OCI-LY7 (cell line): ENCODE results near the gene MBLAC1.

Experiments
- EZH2phosphoT487 ChIP-seq: fragments of 200-600 bp; sonication (generic); IDR thresholded peaks from 2 replicates; pipeline ENCODE4 v1.6.1; 2018; ENCODE audit warnings: low read depth, borderline replicate concordance, mild to moderate bottlenecking, mixed run types, antibody characterized with exemption, low read length, moderate library complexity, mixed read lengths
- TF ChIP-seq, protein P1 (sequence below): fragments of 200-600 bp; sonication (generic); conservative IDR thresholded peaks from 2 replicates; pipeline ENCODE4 v1.5.1; 2014; ENCODE audit warnings: mild to moderate bottlenecking, antibody characterized with exemption, low read length, moderate library complexity, mixed read lengths

DNA sequence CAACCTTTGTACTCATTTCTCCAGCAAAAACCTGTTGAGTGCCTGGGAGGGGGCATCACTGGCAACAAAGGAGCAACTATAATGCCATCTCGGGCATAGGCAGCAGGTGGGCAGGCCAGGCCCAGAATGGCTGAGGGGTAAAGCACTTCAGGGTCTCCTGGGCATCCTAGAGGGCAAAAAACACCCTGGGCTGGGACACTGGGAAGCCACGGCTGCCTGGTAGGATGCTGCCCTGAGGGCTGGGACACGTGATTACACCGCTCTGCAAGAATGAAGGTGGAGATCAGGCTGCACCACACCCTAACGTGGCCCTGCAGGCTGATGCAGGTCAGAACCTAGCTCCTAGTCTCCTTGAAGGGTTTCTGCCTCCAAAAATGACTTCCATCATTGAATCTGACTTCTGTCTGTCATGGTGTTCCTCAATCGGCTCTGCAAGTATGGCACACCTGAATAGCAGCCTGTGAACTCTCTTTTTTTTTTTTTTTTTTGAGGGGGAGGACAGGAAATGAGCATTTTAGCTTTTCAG, 36.3 kb downstream of the MBLAC1 start:
- no peak for TF ChIP-seq EZH2phosphoT487
- TF ChIP-seq, protein P1, sequence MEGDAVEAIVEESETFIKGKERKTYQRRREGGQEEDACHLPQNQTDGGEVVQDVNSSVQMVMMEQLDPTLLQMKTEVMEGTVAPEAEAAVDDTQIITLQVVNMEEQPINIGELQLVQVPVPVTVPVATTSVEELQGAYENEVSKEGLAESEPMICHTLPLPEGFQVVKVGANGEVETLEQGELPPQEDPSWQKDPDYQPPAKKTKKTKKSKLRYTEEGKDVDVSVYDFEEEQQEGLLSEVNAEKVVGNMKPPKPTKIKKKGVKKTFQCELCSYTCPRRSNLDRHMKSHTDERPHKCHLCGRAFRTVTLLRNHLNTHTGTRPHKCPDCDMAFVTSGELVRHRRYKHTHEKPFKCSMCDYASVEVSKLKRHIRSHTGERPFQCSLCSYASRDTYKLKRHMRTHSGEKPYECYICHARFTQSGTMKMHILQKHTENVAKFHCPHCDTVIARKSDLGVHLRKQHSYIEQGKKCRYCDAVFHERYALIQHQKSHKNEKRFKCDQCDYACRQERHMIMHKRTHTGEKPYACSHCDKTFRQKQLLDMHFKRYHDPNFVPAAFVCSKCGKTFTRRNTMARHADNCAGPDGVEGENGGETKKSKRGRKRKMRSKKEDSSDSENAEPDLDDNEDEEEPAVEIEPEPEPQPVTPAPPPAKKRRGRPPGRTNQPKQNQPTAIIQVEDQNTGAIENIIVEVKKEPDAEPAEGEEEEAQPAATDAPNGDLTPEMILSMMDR: no peak
